ENCODE measurements around the gene GRIP1.
A peak's percentile ranks its signal among the peaks of the same experiment; 100 is the strongest.

The GRIP1 gene

GRCh38 chr12:66438601-66439000, 240.3 kb downstream of the GRIP1 start:
- peak; percentile 85 for DNase-seq

GRCh38 chr12:66430106-66430505, 248.8 kb downstream of the GRIP1 start:
- DNase-seq: no peak

GRCh38 chr12:66428870-66429269, 250.0 kb downstream of the GRIP1 start:
- no peak for DNase-seq

GRCh38 chr12:66428261-66428660, 250.6 kb downstream of the GRIP1 start:
- DNase-seq: no peak

GRCh38 chr12:66426696-66427095, 252.2 kb downstream of the GRIP1 start:
- no peak for DNase-seq

GRCh38 chr12:66423266-66423665, 255.6 kb downstream of the GRIP1 start:
- DNase-seq: no peak

- DNase-seq: no peak
Observed at GRCh38 chr12:66418908-66419307, 260.0 kb downstream of the GRIP1 start.

DNA sequence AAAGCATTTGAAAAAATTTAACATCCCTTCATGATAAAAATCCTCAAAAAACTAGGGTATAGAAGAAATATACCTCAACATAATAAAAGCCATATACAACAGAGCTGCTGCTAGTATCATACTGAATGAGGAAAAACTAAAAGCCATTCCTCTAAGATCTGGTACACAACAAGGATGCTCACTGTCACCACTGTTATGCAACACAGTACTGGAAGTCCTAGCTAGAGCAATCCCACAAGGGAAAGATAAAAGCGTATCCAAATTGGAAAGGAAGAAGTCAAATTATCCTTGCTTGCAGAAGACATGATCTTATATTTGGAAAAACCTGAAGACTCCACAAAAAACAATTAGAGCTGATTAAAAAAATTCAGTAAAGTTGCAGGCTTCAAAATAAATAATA, 261.7 kb downstream of the GRIP1 start:
- no peak for DNase-seq

DNA sequence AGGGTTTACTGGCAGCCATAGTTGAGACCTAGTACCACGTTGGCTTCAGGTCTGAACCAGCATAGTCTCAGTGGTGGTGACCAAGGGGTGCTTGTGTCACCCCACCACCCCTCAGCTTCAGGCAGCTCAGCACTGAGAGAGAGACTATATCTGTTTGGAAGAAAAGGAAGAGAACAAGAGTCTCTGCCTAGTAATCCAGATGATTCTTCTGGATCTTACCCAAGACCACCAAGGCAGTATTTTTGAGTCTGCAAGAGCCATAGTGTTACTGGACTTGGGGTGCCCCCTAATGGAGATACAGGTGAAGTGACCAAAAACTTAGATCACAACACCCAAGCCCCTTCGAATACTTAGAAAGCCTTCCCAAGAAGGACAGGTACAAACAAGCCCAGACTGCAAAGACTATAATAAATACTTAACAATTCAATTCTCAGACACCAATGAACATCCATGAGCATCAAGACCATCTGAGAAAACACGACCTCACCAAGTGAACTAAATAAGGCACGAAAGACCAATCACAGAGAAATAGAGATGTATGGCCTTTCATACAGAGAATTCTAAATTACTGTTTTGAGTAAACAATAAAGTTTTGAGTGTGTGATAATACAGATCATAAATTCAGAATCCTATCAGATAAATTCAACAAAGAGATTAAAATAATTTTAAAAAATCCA, 269.5 kb downstream of the GRIP1 start:
- DNase-seq: peak; percentile 64

- DNase-seq: no peak
Observed at GRCh38 chr12:66405395-66405794, 273.5 kb downstream of the GRIP1 start.

GRCh38 chr12:66403746-66404145, 275.1 kb downstream of the GRIP1 start:
- no peak for DNase-seq

- no peak for DNase-seq
Observed at GRCh38 chr12:66399911-66400306, 279.0 kb downstream of the GRIP1 start.

- no peak for DNase-seq
Observed at GRCh38 chr12:66398931-66399910, 279.7 kb downstream of the GRIP1 start.

DNA sequence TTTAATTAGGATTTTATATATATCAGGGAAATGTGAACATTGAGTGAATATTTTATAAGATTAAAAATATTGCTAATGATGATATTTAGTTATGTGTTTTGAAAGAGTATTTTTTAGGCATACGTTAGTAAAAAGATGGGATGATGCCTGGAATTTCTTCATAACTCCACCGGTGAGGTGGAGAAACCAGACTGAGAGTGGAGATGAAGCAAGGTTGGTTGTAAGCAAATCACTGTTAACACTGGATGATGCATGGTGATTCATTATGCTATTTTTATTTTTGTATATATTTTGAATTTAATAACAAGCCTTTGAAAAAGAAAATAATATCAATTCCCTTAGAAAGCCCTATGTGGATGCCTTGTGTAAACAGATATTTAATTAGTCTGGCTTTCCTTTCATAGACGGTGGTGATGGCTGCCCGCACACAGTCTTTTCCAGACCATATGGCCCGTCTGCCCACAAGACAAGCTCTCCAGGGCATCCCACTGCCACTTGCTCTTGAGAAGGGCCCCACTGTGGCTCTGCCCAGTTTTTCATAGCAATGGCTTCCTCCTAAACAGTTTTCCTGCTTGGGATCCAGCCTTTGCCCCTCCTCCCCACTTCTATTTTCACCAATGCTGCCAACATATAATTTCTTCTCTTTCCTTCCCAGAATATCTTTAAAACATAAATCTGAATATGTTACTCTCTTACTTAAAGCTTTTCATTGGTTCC, 281.1 kb downstream of the GRIP1 start:
- no peak for DNase-seq

DNA sequence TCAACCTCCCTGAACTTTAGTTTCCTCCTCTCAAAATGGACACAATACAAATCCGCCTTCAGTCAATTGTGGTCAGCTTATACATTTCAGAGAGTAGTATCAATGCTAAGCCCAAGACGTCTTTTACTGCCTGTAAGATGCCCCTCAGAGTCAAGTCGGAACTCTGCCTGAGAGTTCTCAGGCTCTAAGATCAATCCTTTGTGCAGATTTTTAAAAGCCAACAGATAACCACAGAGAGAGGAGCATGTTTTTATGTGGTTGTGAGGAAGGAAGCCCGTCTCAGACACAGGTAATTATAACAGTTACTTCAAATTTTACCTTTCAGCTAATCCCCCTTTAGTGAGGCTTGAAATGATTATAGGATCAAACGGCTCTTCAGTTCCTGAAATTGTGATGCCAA, 285.0 kb downstream of the GRIP1 start:
- no peak for DNase-seq

GRCh38 chr12:66392266-66392915, 286.5 kb downstream of the GRIP1 start:
- DNase-seq: no peak

DNA sequence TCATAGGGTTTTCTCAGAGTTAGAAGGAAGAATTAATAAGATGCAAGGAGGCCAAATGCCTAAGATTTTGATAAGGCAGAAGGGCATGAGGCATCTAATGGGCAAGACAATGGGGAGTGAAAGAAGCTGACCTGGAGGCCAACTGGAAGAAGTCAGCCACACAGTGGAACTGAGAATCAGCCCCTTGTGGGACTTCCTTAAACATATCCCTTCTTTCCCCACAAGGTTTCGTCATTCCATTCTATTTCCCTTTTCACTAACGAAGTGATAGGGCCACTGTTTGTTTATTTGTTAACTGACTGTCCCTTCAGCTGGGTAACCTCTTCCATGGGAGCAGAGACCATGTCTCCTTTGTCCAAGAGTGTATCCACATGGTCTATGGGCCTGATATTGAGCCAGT, 290.4 kb downstream of the GRIP1 start:
- no peak for DNase-seq

GRCh38 chr12:66387117-66387516, 291.8 kb downstream of the GRIP1 start:
- no peak for DNase-seq

GRCh38 chr12:66380769-66381535, 297.9 kb downstream of the GRIP1 start:
- DNase-seq: no peak

- DNase-seq: no peak
Observed at GRCh38 chr12:66379616-66380015, 299.3 kb downstream of the GRIP1 start.

GRCh38 chr12:66375560-66375959, 303.3 kb downstream of the GRIP1 start:
- no peak for DNase-seq

- DNase-seq: no peak
Observed at GRCh38 chr12:66371982-66372381, 306.9 kb downstream of the GRIP1 start.

Measured in islet precursor cell (in vitro differentiated cells).